ENCODE results near the gene ARHGAP32.

- no peak for TF ChIP-seq CTCF (IDR thresholded peaks at IDR 0.05)
- no peak for TF ChIP-seq ZFX (IDR thresholded peaks at IDR 0.05; ENCODE audit: borderline replicate concordance)
Measured at GRCh38 chr11:129141748-129142523, 50.2 kb downstream of the ARHGAP32 start.

Measured in 22Rv1 (cell line).